Peyer's patch (tissue), 4 donors: ENCODE results near the gene NCOA5. TPM values are rescaled to one million over a fixed set of nuclear protein-coding genes. Genes with fewer than 3 reads are reported as not detected.

Experiments
- DNase-seq, 3 donors: peaks; one replicate each; pipeline ENCODE4 v3.0.0-alpha.2; 2017 to 2019
- H3K27ac ChIP-seq, 4 donors: fragments of 200-600 bp; sonication (generic); one replicate each; pipeline ENCODE4 v1.5.1; 2016 to 2019
- H3K27me3 ChIP-seq, 2 donors: fragments of 200-600 bp; sonication (generic); one replicate each; pipeline ENCODE4 v1.5.1; 2019
- H3K36me3 ChIP-seq, 3 donors: fragments of 200-600 bp; sonication (generic); one replicate each; pipeline ENCODE4 v1.5.1; 2016 to 2019
- H3K4me1 ChIP-seq, 4 donors: fragments of 200-600 bp; sonication (generic); one replicate each; pipeline ENCODE4 v1.5.1; 2016 to 2019
- H3K4me3 ChIP-seq, 4 donors: fragments of 200-600 bp; sonication (generic); 1 replicate in 3 of 4; 2 replicates in 1 of 4; pipeline ENCODE4 v1.5.1; 2016 to 2019; ENCODE audit warnings: mild to moderate bottlenecking in 1 of 4
- H3K9me3 ChIP-seq, 4 donors: fragments of 200-600 bp; sonication (generic); one replicate each; pipeline ENCODE4 v1.5.1; 2016 to 2019; ENCODE audit warnings: mild to moderate bottlenecking in 1 of 4
- POLR2A ChIP-seq, 2 donors: fragments of 450-650 bp; IDR thresholded peaks; one replicate each; pipeline ENCODE4 v1.5.1; 2017; ENCODE audit warnings: antibody characterized with exemption in 2 of 2, mild to moderate bottlenecking in 2 of 2, moderate library complexity in 2 of 2
- total RNA-seq, 4 donors: library from RNA; depleted of rRNA; stranded (reverse); fragments of >200 nt; gene quantifications; one replicate each; pipeline ENCODE4 v1.1.0, GENCODE V29; 2016
- TF ChIP-seq, protein P1 (sequence below), 6 experiments: fragments of 450-650 bp in 4 of 6; fragments of 200-600 bp in 2 of 6; sonication (generic) in 1 of 6; IDR thresholded peaks; one replicate each; pipeline ENCODE4 v1.5.1; 2017 to 2019; ENCODE audit warnings: antibody characterized with exemption in 6 of 6, mild to moderate bottlenecking in 3 of 6, moderate library complexity in 1 of 6

Gene NCOA5
- total RNA-seq = 10 to 100 TPM; 20.5 to 65.2 (median 24.9) TPM

DNA sequence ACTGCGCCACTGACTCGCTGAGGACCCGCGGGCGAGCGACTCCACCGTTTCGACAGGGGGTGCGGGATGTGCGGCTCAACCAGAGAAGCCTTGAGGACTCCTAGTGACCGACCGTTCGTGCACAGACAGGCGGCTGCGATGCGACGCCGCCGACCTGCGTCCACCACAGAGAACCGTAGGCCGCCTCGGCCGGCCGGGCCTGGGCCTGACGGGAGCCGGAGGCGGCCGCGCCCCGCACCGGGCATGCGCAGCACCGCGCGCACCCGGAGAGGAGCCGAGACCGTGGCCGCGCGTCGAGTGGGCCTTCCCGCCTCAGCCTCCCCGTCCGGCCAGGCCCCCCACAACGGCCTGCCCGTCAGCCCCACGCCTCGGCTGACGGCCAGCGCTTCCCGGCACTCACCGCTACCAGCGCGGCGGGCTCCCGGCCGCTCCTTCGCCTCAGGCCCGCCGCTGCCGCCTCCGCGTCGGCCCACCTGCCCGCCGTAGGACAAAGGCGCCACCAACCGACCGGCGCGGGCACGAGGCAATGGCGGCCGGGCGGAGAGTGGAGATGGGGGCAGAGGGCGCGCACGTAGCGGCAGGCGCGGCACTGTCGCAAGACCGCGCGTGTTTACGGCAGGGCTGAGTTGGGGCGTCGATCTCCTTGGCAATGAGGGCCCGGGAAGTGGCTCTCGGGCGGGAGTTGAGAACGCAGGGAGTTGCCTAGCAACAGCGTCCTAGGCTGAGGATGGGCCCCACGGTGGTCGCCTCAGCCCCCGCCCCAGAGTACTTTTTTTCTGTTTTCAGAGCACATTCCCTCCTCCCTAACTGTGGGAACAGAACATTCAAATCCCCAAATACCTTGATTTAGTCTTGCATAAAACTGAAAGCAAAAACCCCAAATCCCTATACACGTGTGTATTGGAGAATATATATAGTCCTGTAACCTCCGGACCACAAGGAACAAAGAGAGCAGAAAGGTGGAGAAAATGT is at the start of gene NCOA5:
NCOA5 (minus strand) TSS at position 546 of the 972 bp plus-strand sequence. CDS start 10,538 bp downstream, outside the sequence.
- H3K27ac ChIP-seq = peak within 1 kb of the TSS; percentile 97 to 100 (median 99)
- H3K4me1 ChIP-seq = peaks cover 0 to 40% (median 12%) of the 10 kb centered on the region in 4 donors
- TF ChIP-seq, protein P1, sequence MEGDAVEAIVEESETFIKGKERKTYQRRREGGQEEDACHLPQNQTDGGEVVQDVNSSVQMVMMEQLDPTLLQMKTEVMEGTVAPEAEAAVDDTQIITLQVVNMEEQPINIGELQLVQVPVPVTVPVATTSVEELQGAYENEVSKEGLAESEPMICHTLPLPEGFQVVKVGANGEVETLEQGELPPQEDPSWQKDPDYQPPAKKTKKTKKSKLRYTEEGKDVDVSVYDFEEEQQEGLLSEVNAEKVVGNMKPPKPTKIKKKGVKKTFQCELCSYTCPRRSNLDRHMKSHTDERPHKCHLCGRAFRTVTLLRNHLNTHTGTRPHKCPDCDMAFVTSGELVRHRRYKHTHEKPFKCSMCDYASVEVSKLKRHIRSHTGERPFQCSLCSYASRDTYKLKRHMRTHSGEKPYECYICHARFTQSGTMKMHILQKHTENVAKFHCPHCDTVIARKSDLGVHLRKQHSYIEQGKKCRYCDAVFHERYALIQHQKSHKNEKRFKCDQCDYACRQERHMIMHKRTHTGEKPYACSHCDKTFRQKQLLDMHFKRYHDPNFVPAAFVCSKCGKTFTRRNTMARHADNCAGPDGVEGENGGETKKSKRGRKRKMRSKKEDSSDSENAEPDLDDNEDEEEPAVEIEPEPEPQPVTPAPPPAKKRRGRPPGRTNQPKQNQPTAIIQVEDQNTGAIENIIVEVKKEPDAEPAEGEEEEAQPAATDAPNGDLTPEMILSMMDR (IDR thresholded peaks at IDR 0.05) = peak in 4 of 6 experiments; percentile 22 to 46 (median 32)
- TF ChIP-seq POLR2A (IDR thresholded peaks at IDR 0.05) = peak; percentile 77 to 84
- DNase-seq = peak; percentile 93 to 98 (median 97)
- no peaks in the 10 kb centered on the region for H3K9me3 ChIP-seq
- no peaks in the 10 kb centered on the region for H3K27me3 ChIP-seq
- H3K4me3 ChIP-seq = peak within 1 kb of the TSS; percentile 82 to 98 (median 86)
- H3K36me3 ChIP-seq = no peaks in the 10 kb centered on the region

DNA sequence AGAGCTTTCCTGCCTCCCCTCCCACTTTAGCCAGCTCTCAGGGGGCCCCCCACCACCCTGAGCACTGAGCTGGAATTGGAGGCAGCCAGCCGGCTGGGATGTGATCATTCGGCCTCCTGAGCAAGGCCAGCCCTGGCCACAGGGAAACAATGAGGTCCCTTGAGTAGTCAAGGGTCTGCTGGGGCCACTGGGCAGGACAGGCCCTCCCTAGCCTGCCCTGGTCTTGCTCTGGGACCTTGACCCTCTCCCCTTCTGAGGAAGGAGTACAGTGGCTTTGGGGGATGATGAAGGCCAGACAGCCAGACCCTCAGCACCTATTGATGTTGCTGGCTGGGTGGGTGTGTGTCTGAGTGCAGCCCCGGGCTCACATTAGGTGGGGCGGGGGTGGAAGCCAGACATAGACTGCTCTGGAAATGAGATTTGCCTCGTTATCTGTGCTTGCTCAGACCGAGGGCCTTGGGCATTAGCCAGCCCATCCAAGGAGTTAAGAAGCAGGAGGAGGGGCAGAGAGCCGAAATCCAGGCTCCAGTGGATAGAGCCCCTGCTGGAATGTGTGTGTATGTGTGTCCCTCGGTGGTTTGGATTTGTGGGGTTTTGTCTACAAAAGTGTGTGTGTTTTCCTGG is 49.6 kb upstream of the NCOA5 start:
- Histone ChIP-seq H3K9me3 (no peaks in the 10 kb centered on the region), H3K27ac (no peak overlapping the region), H3K4me3 (no peak overlapping the region), H3K36me3 (no peaks in the 10 kb centered on the region), H3K27me3 (no peaks in the 10 kb centered on the region), H3K4me1 (no peaks in the 10 kb centered on the region)
- TF ChIP-seq, protein P1 (IDR thresholded peaks at IDR 0.05) = no peak
- no peak for TF ChIP-seq POLR2A (IDR thresholded peaks at IDR 0.05)
- DNase-seq = no peak

DNA sequence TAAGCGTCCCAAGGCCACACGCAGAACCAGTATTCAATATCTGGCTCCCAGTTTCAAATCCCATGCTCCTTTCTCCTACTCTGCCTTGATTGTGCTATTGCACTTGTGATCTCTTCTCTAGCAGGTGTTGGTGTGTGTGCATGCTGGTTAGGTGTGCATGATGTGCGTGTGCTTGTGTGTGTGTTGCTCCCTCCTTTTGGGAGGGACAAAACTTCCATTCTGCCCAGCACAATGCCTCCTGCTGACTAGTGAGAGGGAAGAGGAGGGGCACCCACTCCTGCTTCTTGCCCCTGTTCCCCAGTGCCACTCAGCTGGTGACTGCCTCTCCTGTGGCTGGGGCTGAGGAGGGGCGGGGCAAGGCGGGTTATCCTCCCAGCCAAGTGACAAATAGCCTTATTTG is 48.1 kb upstream of the NCOA5 start:
- H3K27me3 ChIP-seq = no peaks in the 10 kb centered on the region
- H3K9me3 ChIP-seq = no peaks in the 10 kb centered on the region
- TF ChIP-seq POLR2A (IDR thresholded peaks at IDR 0.05) = no peak
- no peaks in the 10 kb centered on the region for H3K4me1 ChIP-seq
- no peak overlapping the region for H3K27ac ChIP-seq
- DNase-seq = no peak
- no peaks in the 10 kb centered on the region for H3K36me3 ChIP-seq
- H3K4me3 ChIP-seq = no peak overlapping the region

DNA sequence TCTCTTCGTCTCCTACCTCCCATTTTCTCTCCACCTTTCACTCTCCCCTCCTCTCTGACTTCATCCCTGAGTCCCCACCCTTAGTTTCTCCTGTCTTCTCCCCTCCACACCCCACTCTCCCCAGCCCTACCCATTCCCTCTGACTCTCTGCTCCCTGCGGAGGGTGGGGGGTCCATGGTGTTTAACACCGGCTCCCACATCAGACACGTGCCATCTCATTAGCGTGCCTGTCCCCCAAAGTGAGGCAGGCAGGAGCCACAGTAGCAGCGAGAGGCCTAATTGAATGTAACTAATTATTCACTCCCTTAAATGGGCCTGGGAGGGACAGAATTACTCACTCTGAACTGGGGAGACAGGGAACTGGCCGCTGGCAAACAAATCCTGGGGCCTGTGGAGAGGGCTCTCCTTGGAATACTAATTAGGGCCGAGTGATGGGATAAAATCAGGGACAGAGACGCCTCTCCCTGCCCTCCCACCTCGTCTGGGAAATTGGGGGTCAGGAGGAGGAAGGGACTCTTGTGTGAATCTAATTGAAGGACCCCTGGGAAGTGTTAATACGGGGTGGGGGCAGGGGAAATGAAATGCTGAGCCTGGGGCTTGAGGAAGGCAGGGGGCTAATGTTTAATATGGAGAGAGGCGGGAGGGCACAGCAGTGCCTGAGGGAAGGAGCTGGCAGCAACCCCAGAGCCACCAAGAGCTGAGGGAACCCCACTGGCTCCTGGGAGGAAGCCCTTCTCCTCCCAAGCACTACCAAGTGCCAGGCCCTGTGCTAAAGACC is 46.3 kb upstream of the NCOA5 start:
- DNase-seq = no peak
- H3K9me3 ChIP-seq = no peaks in the 10 kb centered on the region
- H3K27ac ChIP-seq = no peak overlapping the region
- H3K4me3 ChIP-seq = no peak overlapping the region
- no peaks in the 10 kb centered on the region for H3K36me3 ChIP-seq
- TF ChIP-seq POLR2A (IDR thresholded peaks at IDR 0.05) = no peak
- TF ChIP-seq, protein P1 (IDR thresholded peaks at IDR 0.05) = no peak
- no peaks in the 10 kb centered on the region for H3K4me1 ChIP-seq
- H3K27me3 ChIP-seq = no peaks in the 10 kb centered on the region

DNA sequence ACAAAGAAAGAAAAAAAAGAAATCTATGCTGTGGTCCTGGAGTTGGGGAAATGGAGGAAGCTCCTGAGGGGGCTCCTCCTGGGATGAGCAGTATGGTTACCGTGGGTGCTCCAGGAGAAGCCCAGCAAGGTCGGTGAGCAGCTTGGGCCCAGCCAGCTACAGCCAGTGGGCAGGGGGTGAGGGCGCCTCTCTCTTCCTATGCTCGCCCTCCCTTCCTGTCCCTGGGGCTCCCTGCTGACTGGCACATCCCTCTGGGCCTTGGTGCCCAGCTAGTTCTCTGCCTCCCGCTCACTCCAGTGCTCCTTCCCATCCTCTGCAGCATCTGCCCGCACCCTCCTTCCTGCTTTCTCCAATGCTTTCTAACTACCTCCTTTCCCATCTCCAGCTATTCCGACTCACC is 45.0 kb upstream of the NCOA5 start:
- H3K9me3 ChIP-seq = no peaks in the 10 kb centered on the region
- no peaks in the 10 kb centered on the region for H3K36me3 ChIP-seq
- no peak overlapping the region for H3K4me3 ChIP-seq
- DNase-seq = no peak
- TF ChIP-seq, protein P1 (IDR thresholded peaks at IDR 0.05) = no peak
- TF ChIP-seq POLR2A (IDR thresholded peaks at IDR 0.05) = no peak
- no peak overlapping the region for H3K27ac ChIP-seq
- no peaks in the 10 kb centered on the region for H3K27me3 ChIP-seq
- H3K4me1 ChIP-seq = no peaks in the 10 kb centered on the region
